Measurements from ENCODE around the gene SLC46A2.

Gene SLC46A2

GRCh38 chr9:112867275-112867991 is 23.2 kb downstream of the SLC46A2 start:
- TF ChIP-seq CTCF (IDR thresholded peaks at IDR 0.05; ENCODE audit: low read length, missing control alignments) = no peak
- DNase-seq (ENCODE audit: low read depth) = peak; percentile 95
- peak overlapping the region; percentile 38 for H3K4me3 ChIP-seq (replicated peaks; ENCODE audit: low read depth, low read length)

- peak; percentile 95 for DNase-seq (ENCODE audit: low read depth)
- no peak for TF ChIP-seq CTCF (IDR thresholded peaks at IDR 0.05; ENCODE audit: low read length, missing control alignments)
- H3K4me3 ChIP-seq (replicated peaks; ENCODE audit: low read depth, low read length) = no peak overlapping the region
Measured at GRCh38 chr9:112866662-112867274, 23.9 kb downstream of the SLC46A2 start.

GRCh38 chr9:112864982-112865381 is 25.7 kb downstream of the SLC46A2 start:
- H3K4me3 ChIP-seq (replicated peaks; ENCODE audit: low read depth, low read length) = no peak overlapping the region
- no peak for TF ChIP-seq CTCF (IDR thresholded peaks at IDR 0.05; ENCODE audit: low read length, missing control alignments)
- no peak for DNase-seq (ENCODE audit: low read depth)

- H3K4me3 ChIP-seq (replicated peaks; ENCODE audit: low read depth, low read length) = no peak overlapping the region
- no peak for TF ChIP-seq CTCF (IDR thresholded peaks at IDR 0.05; ENCODE audit: low read length, missing control alignments)
- DNase-seq (ENCODE audit: low read depth) = no peak
Measured at GRCh38 chr9:112864403-112864802, 26.3 kb downstream of the SLC46A2 start.

GRCh38 chr9:112863746-112864145 is 26.9 kb downstream of the SLC46A2 start:
- no peak for DNase-seq (ENCODE audit: low read depth)
- no peak overlapping the region for H3K4me3 ChIP-seq (replicated peaks; ENCODE audit: low read depth, low read length)
- TF ChIP-seq CTCF (IDR thresholded peaks at IDR 0.05; ENCODE audit: low read length, missing control alignments) = no peak

GRCh38 chr9:112863214-112863613 is 27.5 kb downstream of the SLC46A2 start:
- no peak overlapping the region for H3K4me3 ChIP-seq (replicated peaks; ENCODE audit: low read depth, low read length)
- TF ChIP-seq CTCF (IDR thresholded peaks at IDR 0.05; ENCODE audit: low read length, missing control alignments) = no peak
- peak; percentile 62 for DNase-seq (ENCODE audit: low read depth)
